22Rv1 (cell line): ENCODE results near the gene SLC6A9.

ENCODE experiments used
- H3K27ac ChIP-seq: fragments of 450-650 bp; 2 replicates; pipeline ENCODE4 v1.5.1; 2017
- ZFX ChIP-seq: fragments of 450-650 bp; IDR thresholded peaks from 2 replicates; pipeline ENCODE4 v1.6.1; 2017; ENCODE audit warnings: antibody characterized with exemption, borderline replicate concordance
- TF ChIP-seq, protein P1 (sequence below): fragments of 450-650 bp; IDR thresholded peaks from 2 replicates; pipeline ENCODE4 v1.5.1; 2017; ENCODE audit warnings: mild to moderate bottlenecking

The SLC6A9 gene

GRCh38 chr1:44027320-44027719, 3.9 kb downstream of the SLC6A9 start:
- TF ChIP-seq, protein P1, sequence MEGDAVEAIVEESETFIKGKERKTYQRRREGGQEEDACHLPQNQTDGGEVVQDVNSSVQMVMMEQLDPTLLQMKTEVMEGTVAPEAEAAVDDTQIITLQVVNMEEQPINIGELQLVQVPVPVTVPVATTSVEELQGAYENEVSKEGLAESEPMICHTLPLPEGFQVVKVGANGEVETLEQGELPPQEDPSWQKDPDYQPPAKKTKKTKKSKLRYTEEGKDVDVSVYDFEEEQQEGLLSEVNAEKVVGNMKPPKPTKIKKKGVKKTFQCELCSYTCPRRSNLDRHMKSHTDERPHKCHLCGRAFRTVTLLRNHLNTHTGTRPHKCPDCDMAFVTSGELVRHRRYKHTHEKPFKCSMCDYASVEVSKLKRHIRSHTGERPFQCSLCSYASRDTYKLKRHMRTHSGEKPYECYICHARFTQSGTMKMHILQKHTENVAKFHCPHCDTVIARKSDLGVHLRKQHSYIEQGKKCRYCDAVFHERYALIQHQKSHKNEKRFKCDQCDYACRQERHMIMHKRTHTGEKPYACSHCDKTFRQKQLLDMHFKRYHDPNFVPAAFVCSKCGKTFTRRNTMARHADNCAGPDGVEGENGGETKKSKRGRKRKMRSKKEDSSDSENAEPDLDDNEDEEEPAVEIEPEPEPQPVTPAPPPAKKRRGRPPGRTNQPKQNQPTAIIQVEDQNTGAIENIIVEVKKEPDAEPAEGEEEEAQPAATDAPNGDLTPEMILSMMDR = no peak
- TF ChIP-seq ZFX = no peak
- H3K27ac ChIP-seq = no peak overlapping the region

GRCh38 chr1:44025816-44026215, 5.4 kb downstream of the SLC6A9 start:
- H3K27ac ChIP-seq = no peak overlapping the region
- TF ChIP-seq, protein P1 = no peak
- TF ChIP-seq ZFX = no peak

GRCh38 chr1:44024903-44025525, 6.2 kb downstream of the SLC6A9 start:
- TF ChIP-seq ZFX = no peak
- TF ChIP-seq, protein P1 = no peak
- H3K27ac ChIP-seq = no peak overlapping the region

- no peak for TF ChIP-seq ZFX
- TF ChIP-seq, protein P1 = no peak
- H3K27ac ChIP-seq = no peak overlapping the region
These were observed 7.0 kb downstream of the SLC6A9 start for GRCh38 chr1:44024031-44024902.

- no peak overlapping the region for H3K27ac ChIP-seq
These were observed 9.5 kb downstream of the SLC6A9 start for GRCh38 chr1:44021581-44022321.

DNA sequence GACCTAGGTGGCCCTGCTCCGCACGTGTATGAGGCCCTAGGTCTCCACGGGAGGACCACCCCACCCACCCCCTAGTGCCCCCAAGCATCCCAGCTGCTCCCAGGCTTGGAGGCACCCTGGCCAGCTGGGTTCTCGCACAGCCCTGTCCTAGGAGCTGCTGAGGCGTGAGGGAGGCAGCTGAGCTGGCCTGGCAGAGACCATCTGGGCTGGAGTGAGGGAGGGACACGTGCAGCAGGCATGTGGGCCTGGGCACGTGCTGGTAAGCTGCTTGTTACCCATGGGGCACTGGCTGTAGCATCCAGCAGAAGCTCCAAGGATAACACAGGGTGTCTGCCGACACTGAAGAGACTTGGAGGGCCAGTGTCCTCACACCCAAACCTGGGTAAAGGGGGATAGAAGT, 10.1 kb downstream of the SLC6A9 start:
- H3K27ac ChIP-seq = no peak overlapping the region
- TF ChIP-seq, protein P1 = no peak
- TF ChIP-seq ZFX = no peak

More at GRCh38 chr1:44021581-44022321, 9.5 kb downstream of the SLC6A9 start:
- TF ChIP-seq, protein P1 = no peak
- TF ChIP-seq ZFX = no peak

- no peak overlapping the region for H3K27ac ChIP-seq
- TF ChIP-seq, protein P1 = no peak
- no peak for TF ChIP-seq ZFX
These were observed 10.8 kb downstream of the SLC6A9 start for GRCh38 chr1:44020464-44020863.
